ENCODE results near the gene C22orf15.
"Not testable (repeated sequence)": the region's sequence is repeated elsewhere in the genome, so short reads cannot be mapped to it uniquely, and the experiment has no call there.

DNA sequence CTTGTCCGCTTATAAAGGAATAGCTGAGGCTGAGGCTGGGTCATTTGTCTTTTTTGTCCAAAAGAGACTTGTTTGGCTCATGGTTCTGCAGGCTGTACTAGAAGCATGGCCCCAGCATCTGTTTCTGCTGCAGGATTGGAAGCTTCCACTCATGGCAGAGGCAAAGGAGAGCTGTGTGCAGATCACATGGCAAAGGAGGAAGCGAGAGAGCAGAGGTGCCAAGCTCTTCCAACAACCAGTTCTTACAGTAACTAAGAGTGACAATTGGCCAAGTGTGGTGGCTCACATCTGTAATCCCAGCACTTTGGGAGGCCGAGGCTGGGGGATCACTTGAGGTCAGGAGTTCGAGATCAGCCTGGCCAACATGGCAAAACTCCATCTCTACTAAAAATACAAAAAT, 34.7 kb upstream of the C22orf15 start:
- TF ChIP-seq CTCF (IDR thresholded peaks at IDR 0.05; ENCODE audit: low read depth, low read length); EZH2phosphoT487 (IDR thresholded peaks at IDR 0.05; ENCODE audit: low read depth): not testable (repeated sequence)

All from OCI-LY3 (cell line).